ENCODE measurements around the gene MAGEA9B.
"Not testable (repeated sequence)": the region's sequence is repeated elsewhere in the genome, so short reads cannot be mapped to it uniquely, and the experiment has no call there.

MAGEA9B gene

GRCh38 chrX:149567621-149568417 lies 19.4 kb downstream of the MAGEA9B start:
- no peak for DNase-seq (ENCODE audit: low read depth)
- H3K4me3 ChIP-seq (ENCODE audit: control insufficient read depth, low read depth, low read length) = no peak overlapping the region

GRCh38 chrX:149563359-149563758 lies 23.9 kb downstream of the MAGEA9B start:
- TF ChIP-seq, protein P1, sequence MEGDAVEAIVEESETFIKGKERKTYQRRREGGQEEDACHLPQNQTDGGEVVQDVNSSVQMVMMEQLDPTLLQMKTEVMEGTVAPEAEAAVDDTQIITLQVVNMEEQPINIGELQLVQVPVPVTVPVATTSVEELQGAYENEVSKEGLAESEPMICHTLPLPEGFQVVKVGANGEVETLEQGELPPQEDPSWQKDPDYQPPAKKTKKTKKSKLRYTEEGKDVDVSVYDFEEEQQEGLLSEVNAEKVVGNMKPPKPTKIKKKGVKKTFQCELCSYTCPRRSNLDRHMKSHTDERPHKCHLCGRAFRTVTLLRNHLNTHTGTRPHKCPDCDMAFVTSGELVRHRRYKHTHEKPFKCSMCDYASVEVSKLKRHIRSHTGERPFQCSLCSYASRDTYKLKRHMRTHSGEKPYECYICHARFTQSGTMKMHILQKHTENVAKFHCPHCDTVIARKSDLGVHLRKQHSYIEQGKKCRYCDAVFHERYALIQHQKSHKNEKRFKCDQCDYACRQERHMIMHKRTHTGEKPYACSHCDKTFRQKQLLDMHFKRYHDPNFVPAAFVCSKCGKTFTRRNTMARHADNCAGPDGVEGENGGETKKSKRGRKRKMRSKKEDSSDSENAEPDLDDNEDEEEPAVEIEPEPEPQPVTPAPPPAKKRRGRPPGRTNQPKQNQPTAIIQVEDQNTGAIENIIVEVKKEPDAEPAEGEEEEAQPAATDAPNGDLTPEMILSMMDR (IDR thresholded peaks at IDR 0.05; ENCODE audit: control insufficient read depth, insufficient read depth, low read depth, low read length, missing control alignments) = no peak
- DNase-seq (ENCODE audit: low read depth) = no peak
- no peak overlapping the region for H3K4me3 ChIP-seq (ENCODE audit: control insufficient read depth, low read depth, low read length)

More at GRCh38 chrX:149567621-149568417, 19.4 kb downstream of the MAGEA9B start:
- TF ChIP-seq, protein P1 (IDR thresholded peaks at IDR 0.05; ENCODE audit: control insufficient read depth, insufficient read depth, low read depth, low read length, missing control alignments) = no peak

GRCh38 chrX:149555251-149555650 lies 32.0 kb downstream of the MAGEA9B start:
- not testable (repeated sequence) for H3K4me3 ChIP-seq (ENCODE audit: control insufficient read depth, low read depth, low read length); DNase-seq (ENCODE audit: low read depth)

DNA sequence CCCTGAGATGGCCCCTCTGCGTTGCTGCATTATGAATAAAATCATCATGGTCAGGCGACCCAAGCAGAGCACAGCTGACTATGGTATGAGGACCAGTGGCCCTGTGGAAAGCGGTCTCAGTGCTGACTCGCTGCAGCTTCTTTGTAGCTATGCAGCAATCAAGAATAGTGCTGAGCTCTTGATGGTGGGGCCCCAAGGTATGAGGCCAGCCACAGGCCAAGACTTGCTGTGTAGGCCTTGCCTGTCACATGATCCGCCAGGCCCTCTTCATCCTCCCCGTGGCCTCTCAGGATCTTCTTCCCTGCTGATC lies 35.4 kb downstream of the MAGEA9B start:
- H3K4me3 ChIP-seq (ENCODE audit: control insufficient read depth, low read depth, low read length); DNase-seq (ENCODE audit: low read depth): not testable (repeated sequence)

GRCh38 chrX:149551245-149551938 lies 35.9 kb downstream of the MAGEA9B start:
- H3K4me3 ChIP-seq (ENCODE audit: control insufficient read depth, low read depth, low read length); DNase-seq (ENCODE audit: low read depth): not testable (repeated sequence)

DNA sequence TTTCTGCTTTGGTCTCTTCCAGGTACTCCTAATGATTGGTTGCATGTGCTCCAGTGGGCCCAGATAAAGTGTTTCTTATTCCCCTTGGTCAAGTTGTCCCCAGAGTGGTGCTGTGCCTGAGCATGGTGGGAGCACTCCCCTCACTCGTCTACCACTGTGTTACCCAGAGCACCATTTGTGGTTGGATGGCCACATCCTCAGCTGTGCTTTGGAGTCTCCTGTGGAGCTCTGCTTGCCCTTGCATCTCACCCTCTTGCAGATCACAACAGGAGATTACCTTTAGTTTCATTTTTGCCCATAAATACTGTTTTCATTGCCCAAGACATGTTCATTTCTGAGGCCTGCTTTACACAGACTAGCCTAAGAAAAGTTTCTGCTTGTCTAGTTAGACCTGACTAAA lies 36.8 kb downstream of the MAGEA9B start:
- not testable (repeated sequence) for H3K4me3 ChIP-seq (ENCODE audit: control insufficient read depth, low read depth, low read length); DNase-seq (ENCODE audit: low read depth)

DNA sequence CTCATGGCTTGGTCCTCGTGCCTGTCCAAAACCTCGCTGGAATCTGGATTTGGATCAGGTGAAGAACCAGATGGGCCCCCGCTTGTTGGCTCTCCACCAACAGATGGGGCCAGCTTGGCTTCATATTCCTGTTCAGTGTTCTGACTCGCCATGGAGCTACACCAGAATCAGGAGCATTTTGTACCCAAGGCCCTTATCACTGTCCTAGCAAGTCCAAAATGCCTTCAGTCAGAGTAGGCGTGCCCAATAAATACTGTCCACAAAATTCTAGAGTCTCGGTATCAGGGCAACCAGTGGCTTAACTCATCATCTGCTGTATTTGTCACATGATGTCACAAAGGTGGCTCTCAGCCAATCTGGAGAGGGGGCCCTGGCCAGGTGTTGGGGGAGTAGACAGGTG lies 37.6 kb downstream of the MAGEA9B start, which contains the start of gene HSFX3:
TSS of gene HSFX3 (minus strand) at position 224 of the 400 bp plus-strand sequence. CDS start at position 152, 72 bp downstream.
- H3K4me3 ChIP-seq (ENCODE audit: control insufficient read depth, low read depth, low read length); DNase-seq (ENCODE audit: low read depth): not testable (repeated sequence)

DNA sequence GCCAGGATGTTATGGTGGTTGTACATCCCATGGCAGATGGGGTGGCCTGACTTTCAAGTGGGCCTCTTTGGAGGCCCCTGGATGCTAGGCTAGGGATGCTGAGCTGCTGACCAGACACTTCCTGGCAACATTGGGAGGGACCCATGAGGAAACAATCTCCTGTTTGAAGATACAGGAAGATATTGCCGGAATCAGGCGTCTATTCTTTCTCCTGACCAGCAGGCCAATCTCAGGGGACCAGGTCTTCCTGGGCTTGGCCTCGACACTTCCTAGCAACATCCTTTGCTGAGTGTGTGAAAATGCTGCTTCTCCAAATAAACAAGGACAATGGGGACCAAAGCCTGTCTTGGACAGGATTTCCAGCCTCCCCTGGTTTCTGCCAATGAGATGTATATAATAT lies 39.5 kb downstream of the MAGEA9B start:
- H3K4me3 ChIP-seq (ENCODE audit: control insufficient read depth, low read depth, low read length); DNase-seq (ENCODE audit: low read depth): not testable (repeated sequence)

DNA sequence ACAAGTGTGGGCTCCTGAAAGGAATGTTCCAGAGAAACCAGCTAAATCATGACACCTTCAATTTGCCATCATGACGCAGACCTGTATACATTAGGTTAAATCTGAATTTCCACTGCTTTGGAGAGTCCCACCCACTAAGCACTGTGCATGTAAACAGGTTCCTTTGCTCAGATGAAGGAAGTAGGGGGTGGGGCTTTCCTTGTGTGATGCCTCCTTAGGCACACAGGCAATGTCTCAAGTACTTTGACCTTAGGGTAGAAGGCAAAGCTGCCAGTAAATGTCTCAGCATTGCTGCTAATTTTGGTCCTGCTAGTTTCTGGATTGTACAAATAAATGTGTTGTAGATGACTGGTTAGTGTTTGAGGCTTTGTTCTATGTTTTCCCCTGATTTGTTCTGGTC lies 40.3 kb downstream of the MAGEA9B start:
- DNase-seq (ENCODE audit: low read depth); H3K4me3 ChIP-seq (ENCODE audit: control insufficient read depth, low read depth, low read length): not testable (repeated sequence)

DNA sequence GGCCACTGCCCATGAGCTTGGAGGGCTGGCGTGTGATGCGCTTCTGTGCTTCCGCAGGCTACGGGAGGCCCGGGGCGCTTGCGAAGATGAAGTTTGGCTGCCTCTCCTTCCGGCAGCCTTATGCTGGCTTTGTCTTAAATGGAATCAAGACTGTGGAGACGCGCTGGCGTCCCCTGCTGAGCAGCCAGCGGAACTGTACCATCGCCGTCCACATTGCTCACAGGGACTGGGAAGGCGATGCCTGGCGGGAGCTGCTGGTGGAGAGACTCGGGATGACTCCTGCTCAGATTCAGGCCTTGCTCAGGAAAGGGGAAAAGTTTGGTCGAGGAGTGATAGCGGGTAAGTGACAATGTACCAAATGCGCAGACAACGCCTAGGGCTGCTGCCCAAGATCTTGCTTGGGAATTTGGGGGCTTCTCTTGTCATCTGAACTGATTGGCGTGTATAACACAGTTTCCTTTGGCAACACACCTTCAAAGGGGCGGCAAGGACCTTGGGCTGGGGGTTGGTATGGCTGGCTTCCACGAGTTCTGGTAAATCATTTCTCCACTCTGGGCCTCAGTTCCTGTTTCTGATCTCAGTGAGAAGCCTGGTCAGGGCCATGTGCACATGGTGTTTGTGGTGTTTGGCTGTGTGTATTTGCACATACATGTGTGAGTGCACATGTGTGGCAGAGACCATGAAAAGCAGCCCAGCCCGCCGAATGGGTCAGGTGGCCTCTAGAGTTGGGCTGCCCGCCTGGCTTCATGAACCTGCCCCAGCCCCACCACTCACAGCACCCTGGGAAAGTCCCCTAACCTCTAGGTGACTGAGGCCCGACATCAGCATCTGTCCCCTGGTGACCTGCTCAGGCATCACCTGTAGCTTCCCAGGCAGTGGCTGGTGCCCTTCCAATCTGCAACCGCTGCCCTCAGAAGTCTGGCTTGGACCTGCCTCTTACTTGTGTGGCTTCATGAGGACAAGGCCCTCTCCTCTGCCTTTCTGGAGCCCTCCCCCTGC lies 41.4 kb downstream of the MAGEA9B start:
- not testable (repeated sequence) for DNase-seq (ENCODE audit: low read depth); H3K4me3 ChIP-seq (ENCODE audit: control insufficient read depth, low read depth, low read length)

Measured in AG09309 (cell line).